HG03457 (cell line): ENCODE results near the gene DBNL.

Source experiments
- ATAC-seq: cut with Tn5 transposase; IDR thresholded peaks from one replicate; pipeline ENCODE4 v1.9.1; 2021; ENCODE audit warnings: moderate number of reproducible peaks; ENCODE audit not compliant: unreplicated experiment

Gene DBNL

DNA sequence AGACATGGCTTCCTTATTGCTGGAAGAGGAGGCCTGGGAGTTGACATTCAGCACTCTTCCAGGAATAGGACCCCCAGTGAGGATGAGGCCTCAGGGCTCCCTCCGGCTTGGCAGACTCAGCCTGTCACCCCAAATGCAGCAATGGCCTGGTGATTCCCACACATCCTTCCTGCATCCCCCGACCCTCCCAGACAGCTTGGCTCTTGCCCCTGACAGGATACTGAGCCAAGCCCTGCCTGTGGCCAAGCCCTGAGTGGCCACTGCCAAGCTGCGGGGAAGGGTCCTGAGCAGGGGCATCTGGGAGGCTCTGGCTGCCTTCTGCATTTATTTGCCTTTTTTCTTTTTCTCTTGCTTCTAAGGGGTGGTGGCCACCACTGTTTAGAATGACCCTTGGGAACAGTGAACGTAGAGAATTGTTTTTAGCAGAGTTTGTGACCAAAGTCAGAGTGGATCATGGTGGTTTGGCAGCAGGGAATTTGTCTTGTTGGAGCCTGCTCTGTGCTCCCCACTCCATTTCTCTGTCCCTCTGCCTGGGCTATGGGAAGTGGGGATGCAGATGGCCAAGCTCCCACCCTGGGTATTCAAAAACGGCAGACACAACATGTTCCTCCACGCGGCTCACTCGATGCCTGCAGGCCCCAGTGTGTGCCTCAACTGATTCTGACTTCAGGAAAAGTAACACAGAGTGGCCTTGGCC, 16.6 kb downstream of the DBNL start:
- ATAC-seq = no peak

- ATAC-seq = no peak
Measured at GRCh38 chr7:44061645-44062179, 17.2 kb downstream of the DBNL start.

DNA sequence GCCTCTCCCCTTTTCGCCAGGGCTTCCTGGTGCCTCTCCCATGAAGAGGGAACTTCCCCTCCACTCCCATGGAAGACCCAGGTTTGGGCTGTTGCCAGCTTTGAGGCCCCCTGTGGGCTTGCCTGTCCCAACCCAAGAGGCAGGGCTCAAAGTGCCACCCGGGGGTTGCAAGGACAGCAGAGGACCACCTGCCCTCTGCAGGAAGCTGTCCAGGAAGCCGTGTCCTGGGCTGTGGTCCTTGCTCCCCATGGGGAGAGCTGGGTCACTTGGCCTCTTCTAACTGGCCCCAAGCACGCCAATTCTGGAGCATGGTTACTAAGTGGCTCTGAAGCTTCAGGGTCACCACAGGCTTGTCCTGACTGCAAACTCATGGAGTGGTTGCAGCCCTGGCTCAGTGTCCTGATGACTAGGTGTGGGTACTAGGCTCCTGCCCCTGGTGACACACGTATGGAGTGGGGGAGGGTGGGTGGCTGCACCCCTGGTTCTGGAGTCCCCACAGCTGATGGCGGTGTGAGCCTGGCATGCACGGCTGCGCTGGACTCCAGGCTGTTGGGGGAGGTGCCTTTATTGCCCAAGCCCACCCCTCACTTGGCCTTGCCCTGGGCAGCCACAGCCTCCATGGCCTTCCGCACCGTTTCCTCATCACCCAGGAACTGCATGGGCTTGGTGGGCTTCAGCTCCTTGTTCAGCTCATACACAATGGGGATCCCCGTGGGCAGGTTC, 17.8 kb downstream of the DBNL start:
- no peak for ATAC-seq

- ATAC-seq = no peak
Measured at GRCh38 chr7:44062903-44063295, 18.4 kb downstream of the DBNL start.

DNA sequence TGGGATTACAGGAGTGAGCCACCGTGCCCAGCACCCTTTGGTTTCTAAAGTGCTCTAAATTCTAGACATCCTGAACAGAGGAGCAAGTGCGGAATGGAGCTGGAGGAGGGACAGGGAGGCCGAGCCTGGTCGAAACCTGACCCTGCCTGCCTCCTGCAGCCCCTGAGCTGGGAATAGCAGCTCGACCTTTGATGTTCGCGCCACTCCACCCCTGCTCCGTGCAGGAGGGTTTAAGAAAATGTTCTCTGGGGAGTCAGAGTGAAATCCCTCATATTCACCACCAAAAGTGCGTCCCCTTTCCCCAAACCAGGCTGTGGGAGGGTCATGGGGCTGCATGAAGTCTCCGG, 19.0 kb downstream of the DBNL start:
- ATAC-seq = no peak

- ATAC-seq = no peak
Measured at GRCh38 chr7:44063894-44064651, 19.6 kb downstream of the DBNL start.

DNA sequence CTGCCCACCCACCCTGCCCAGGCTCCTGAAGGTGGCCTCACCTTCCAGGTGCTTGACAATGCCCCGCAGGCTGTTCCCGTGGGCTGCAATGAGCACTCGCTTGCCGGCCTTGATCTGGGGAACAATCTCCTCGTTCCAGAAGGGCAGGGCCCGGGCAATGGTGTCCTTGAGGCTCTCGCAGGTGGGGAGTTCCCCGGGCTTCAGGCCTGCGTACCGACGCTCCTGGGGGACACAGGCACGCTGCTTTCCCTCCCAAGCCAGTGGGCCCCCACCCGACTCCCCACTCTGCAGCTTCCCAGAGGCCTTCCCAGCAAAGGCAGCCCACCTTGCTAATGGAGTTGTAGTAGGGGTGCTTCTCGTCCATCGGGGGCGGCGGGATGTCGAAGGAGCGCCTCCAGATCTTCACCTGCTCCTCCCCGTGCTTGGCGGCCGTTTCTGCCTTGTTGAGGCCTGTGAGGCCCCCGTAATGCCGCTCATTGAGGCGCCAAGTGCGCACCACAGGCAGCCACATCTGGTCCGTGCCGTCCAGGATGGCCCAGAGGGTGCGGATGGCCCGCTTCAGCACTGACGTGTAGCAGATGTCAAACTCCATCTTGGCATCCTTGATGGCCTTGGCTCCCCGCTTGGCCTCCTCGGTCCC, 20.4 kb downstream of the DBNL start:
- no peak for ATAC-seq

DNA sequence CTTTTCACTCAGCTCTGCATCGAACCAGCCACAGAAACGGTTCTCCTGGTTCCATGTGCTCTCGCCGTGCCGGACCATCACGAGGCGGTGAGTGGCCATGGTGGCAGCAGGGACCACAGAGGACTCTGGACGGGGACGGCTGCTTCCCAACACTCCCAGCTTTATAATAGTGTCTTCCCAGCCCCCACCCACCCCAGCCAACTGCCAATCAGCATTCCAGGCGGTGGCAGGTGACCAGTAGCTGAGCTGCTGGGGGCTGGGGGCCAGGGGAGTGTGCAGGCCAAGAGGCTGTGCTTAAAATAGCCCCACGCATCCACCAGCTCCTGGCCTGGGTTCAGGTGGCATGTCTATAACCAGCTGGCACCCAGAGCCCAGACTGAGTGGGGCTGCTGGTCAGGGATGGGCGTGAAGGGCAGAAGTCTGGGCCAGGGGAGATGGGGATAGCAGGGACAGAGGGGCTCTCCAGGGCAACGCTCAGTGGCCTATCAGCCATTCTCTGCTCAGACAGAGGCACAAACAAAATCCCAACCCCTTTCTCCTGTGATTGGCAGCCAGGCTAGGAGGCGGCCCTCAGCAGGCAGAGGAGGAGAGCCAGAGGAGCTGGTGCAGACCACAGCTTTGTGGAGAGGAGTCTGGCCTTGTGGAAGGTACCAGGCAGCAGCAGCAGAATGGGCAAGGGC, 21.1 kb downstream of the DBNL start, which contains the start of gene PGAM2:
Gene PGAM2 (minus strand): TSS at position 137 of the 680 bp plus-strand sequence. CDS start 38 bp downstream, at position 99.
- ATAC-seq = no peak

DNA sequence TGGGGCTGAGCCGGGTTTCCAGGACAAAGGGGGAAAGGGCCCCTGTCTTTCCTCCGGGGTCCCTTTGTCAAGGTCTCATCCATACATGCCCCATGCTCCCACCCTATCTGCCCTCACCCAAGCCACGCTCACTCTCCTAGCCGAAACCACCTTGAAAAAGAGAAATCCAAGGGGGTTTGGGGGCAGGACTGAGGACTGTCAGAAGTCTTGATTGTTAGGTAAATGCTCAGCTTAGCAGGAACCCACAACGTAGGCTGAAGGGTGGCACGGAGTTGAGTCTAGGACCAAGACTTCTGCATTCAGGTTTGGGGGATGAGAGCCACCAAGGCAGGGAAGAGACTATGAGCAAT, 21.6 kb downstream of the DBNL start:
- no peak for ATAC-seq

- ATAC-seq = no peak
Measured at GRCh38 chr7:44066494-44067063, 22.1 kb downstream of the DBNL start.

- no peak for ATAC-seq
Measured at GRCh38 chr7:44067064-44067951, 22.8 kb downstream of the DBNL start.

- no peak for ATAC-seq
Measured at GRCh38 chr7:44068054-44068453, 23.6 kb downstream of the DBNL start.

DNA sequence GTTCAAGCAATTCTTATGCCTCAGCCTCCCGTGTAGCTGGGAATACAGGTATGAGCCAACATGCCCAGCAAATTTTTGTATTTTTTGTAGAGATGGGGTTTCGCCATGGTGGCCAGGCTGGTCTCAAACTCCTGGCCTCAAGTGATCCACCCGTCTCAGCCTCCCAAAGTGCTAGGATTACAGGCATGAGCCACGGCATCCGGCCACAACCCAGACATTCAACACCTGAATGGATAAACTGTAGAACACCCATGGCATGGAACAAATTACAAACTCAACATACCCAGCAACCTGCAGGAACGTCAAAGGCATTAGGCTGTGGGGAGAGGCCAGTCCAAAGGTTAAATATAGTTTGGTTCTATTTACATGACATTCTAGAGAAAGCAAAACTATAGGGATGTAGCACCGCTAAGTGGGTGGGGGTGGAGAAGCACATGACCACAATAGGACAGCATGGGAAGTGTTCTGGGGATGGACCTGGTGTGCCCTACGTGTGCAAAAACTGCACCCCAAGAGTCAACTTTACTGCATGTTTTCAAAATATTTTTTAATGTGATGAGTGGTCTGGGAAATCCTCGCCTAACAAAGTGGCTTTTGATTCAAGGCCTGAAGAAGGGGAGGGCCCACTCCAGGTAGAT, 27.3 kb downstream of the DBNL start:
- no peak for ATAC-seq

DNA sequence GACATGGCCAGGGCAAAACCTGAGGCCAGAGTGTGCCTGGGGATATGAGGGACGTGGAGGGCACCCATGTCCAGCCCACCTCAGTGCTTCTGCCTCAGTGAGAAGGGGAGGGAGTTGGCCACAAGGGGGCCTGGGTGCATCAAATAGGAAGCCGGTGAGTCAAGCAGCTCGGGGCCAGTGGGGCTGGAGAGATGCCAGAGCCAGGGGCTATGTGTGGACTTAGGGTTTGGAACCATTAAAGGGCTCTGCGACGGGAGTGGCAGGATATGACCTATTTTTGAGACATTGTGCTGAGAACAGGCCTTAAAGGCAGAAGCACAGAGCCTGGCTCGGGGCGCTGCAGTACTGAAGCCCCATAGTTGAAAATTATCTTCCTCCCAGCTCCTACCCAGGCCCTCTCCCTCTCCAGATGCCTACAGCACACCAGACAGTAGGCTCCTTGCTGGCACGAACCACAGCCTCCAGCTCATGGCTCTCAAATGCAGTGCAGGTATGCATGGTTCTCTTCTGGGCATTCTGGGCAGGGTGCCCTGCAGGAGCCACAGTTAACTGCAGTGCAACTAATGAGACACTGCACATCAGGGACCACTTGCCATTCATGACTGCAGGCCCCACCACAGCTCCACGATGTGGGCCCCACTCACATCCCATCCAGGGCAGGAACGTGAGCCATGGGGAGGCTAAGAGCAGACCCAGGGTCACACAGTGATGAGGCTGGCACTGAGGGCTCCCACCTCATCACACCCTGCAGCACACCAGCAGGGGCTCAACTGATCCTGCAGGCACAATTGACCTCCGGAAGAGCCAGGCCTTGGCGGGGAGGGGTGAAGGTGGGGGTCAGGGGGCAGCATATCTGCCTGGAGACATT, 28.1 kb downstream of the DBNL start:
- no peak for ATAC-seq

DNA sequence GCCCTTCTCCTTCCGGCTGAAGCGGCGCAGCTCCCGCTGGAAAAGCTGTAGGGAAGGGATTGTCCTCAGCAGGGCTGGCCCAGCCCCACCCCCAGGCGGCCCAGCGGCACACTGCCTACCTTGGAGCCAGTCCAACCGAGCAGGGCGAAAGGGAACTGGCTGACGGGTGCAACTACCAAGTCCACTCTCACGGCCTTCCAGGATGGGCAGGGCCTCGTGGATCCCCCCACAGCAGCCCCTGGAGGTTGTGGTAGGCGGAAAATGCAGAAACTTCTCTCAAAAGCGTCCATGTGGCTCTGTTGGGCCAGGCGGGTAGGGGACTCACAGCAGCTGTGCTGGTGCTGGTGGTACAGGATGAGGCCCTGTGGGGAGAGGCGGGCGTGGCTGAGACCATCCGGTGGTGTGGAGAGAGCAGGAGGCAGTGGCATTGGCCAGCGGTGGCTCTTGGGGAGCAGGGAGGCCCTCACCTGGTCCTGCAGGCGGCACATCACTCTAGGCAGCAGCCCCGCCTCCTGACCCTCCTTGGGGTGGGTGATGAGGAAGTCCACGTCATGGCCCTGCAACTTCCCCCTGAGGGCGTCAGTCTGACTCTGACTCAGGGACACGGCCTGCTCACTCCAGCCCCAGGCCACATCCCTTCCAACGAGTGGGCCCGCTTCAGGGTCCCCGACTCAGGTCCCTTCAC, 29.3 kb downstream of the DBNL start:
- ATAC-seq = peak; percentile 49

DNA sequence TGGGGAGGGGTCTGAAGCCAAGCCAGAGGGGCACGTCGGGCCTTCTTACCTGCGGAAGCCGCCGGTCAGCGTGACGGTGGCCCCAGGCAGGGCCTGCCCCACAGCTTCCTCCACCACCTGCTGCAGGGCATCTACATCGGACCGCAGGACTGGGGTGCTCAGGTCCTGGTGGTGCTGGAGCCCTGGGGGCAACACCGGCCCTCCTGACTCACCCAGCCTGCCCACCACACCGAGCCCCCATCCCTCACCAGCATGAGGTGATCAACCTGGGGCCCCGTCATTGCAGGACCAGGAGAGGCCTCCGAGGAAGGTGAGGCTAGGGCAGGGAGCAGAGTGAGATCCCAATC, 29.8 kb downstream of the DBNL start:
- no peak for ATAC-seq

GRCh38 chr7:44075296-44076075, 31.0 kb downstream of the DBNL start:
- no peak for ATAC-seq
